ENCODE measurements around the gene FGGY.

FGGY gene

GRCh38 chr1:59361766-59362165 is 64.9 kb downstream of the FGGY start (continued):
- TF ChIP-seq PBX3 (CRISPR knock-in tag; IDR thresholded peaks at IDR 0.05), result no peak
- TF ChIP-seq OVOL3 (tag by site-specific recombination; IDR thresholded peaks at IDR 0.05), result no peak
- no peak for TF ChIP-seq ZFP69B (tag by site-specific recombination; IDR thresholded peaks at IDR 0.05)
- 0 out of 2 replicates have a peak, but pooled peaks have one; percentile 16 for TF ChIP-seq ZNF558 (tag by site-specific recombination; IDR thresholded peaks at IDR 0.05)
- TF ChIP-seq ZNF513 (tag by site-specific recombination; IDR thresholded peaks at IDR 0.05), result no peak
- TF ChIP-seq KLF9 (tag by site-specific recombination; IDR thresholded peaks at IDR 0.05; ENCODE audit: low read depth), result no peak
- TF ChIP-seq ZNF394 (tag by site-specific recombination; IDR thresholded peaks at IDR 0.05; ENCODE audit: borderline replicate concordance), result no peak
- TF ChIP-seq ZBTB21 (tag by site-specific recombination; IDR thresholded peaks at IDR 0.05), result peak; percentile 85
- no peak for TF ChIP-seq EGR2 (tag by site-specific recombination; IDR thresholded peaks at IDR 0.05; ENCODE audit: low read depth)
- TF ChIP-seq ZNF560 (tag by site-specific recombination; IDR thresholded peaks at IDR 0.05; ENCODE audit: borderline replicate concordance), result no peak
- no peak for TF ChIP-seq HOXA7 (CRISPR knock-in tag; IDR thresholded peaks at IDR 0.05; ENCODE audit: borderline replicate concordance)
- TF ChIP-seq ZFHX2 (tag by site-specific recombination; conservative IDR thresholded peaks at IDR 0.05), result peak; percentile 43; the same call in 1 of the 2 replicates
- TF ChIP-seq ZSCAN30 (tag by site-specific recombination; IDR thresholded peaks at IDR 0.05), result no peak

- Histone ChIP-seq H3K27ac (ENCODE audit: extremely low read depth, low read depth, low read length) (no peak overlapping the region), H3K4me1 (ENCODE audit: control insufficient read depth, insufficient read depth, low read length) (no peaks in the 10 kb centered on the region), H3K36me3 (ENCODE audit: control insufficient read depth in 2 of 2, insufficient read depth in 1 of 2, low read length in 2 of 2) (no peaks in the 10 kb centered on the region), H3K4me3 (ENCODE audit: low read depth, low read length) (no peak overlapping the region), H3K9me3 (ENCODE audit: control insufficient read depth, insufficient read depth, low read depth, low read length) (no peaks in the 10 kb centered on the region)
- ChIA-PET CTCF (no interaction called here), POLR2A (no interaction called here)
- TF ChIP-seq PRDM4 (tag by site-specific recombination; IDR thresholded peaks at IDR 0.05), result no peak
- TF ChIP-seq ZNF521 (tag by site-specific recombination; IDR thresholded peaks at IDR 0.05), result no peak
- no peak for TF ChIP-seq ZNF692 (tag by site-specific recombination; IDR thresholded peaks at IDR 0.05)
- no peak for TF ChIP-seq ZNF530 (tag by site-specific recombination; IDR thresholded peaks at IDR 0.05; ENCODE audit: low read depth)
- TF ChIP-seq ZNF174 (tag by site-specific recombination; IDR thresholded peaks at IDR 0.05), result no peak
- TF ChIP-seq ZNF16 (tag by site-specific recombination; IDR thresholded peaks at IDR 0.05; ENCODE audit: low read depth), result no peak
- no peak for TF ChIP-seq ZNF555 (tag by site-specific recombination; conservative IDR thresholded peaks at IDR 0.05)
These were observed 67.1 kb downstream of the FGGY start for GRCh38 chr1:59364037-59364436.

All from HEK293 (cell line).